Small intestine (tissue), 7 donors: Measurements from ENCODE around the gene PTPN13. TPM values are rescaled to one million over a fixed set of nuclear protein-coding genes. Genes with fewer than 3 reads are reported as not detected.

ENCODE experiments used
- DNase-seq, 2 donors: peaks; one replicate each; pipeline versions ENCODE4 v3.0.0 to v3.0.0-alpha.2; 2013
- FAIRE-seq: peaks from 2 replicates; lab custom pipeline; 2012; peaks lifted over from hg19 to GRCh38; lab: Jason Lieb, UNC
- H3K27ac ChIP-seq, 3 donors: one replicate each; pipeline ENCODE4 v1.5.1; 2013; ENCODE audit warnings: low read length in 2 of 3, mild to moderate bottlenecking in 2 of 3, control low read depth in 1 of 3, inconsistent platforms in 1 of 3, low read depth in 1 of 3, moderate library complexity in 1 of 3
- H3K27me3 ChIP-seq, 3 donors: one replicate each; pipeline ENCODE4 v1.6.1; 2013; ENCODE audit warnings: low read length in 3 of 3, inconsistent platforms in 1 of 3; ENCODE audit not compliant: control insufficient read depth in 3 of 3, insufficient read depth in 3 of 3
- H3K36me3 ChIP-seq, 3 donors: one replicate each; pipeline ENCODE4 v1.6.1; 2013; ENCODE audit warnings: low read length in 3 of 3, inconsistent platforms in 1 of 3, low read depth in 1 of 3, mild to moderate bottlenecking in 1 of 3, moderate library complexity in 1 of 3; ENCODE audit not compliant: control insufficient read depth in 3 of 3, insufficient read depth in 2 of 3
- H3K4me1 ChIP-seq, 3 donors: one replicate each; pipeline ENCODE4 v1.6.1; 2013; ENCODE audit warnings: low read length in 2 of 3, inconsistent platforms in 1 of 3, low read depth in 1 of 3, mild to moderate bottlenecking in 1 of 3, moderate library complexity in 1 of 3; ENCODE audit not compliant: control insufficient read depth in 3 of 3, insufficient read depth in 2 of 3
- H3K4me3 ChIP-seq, 3 donors: one replicate each; pipeline ENCODE4 v1.5.1; 2013; ENCODE audit warnings: low read length in 3 of 3, control low read depth in 1 of 3, inconsistent platforms in 1 of 3, low read depth in 1 of 3, mild to moderate bottlenecking in 1 of 3, moderate library complexity in 1 of 3
- H3K9me3 ChIP-seq, 2 donors: one replicate each; pipeline ENCODE4 v1.6.1; 2013; ENCODE audit warnings: low read depth in 1 of 2, low read length in 1 of 2; ENCODE audit not compliant: control insufficient read depth in 2 of 2, insufficient read depth in 1 of 2
- WGBS, 3 donors: extraction: QIAGEN DNeasy Blood & Tissue Kit; methylation state at CpG; one replicate each; pipeline ENCODE4 v1.1.7; 2013; 5-methylcytosine and 5-hydroxymethylcytosine counted together
- polyA plus RNA-seq, 4 donors: library from polyadenylated mRNA; stranded (reverse) in 3 of 4; unstranded in 1 of 4; fragments of 200-250 nt in 3 of 4; fragments of 120-200 nt in 1 of 4; gene quantifications; one replicate each; pipeline versions ENCODE4 v1.2.1 to v1.2.3, GENCODE V29; 2013
- donor health status: healthy with polysubstance abuse.
- donor health status: control.
- donor health status: control.
- donor health status: Bipolar disorder and iron deficiency.
- donor health status: healthy.

Gene PTPN13
- polyA plus RNA-seq, 4 donors: 0.22 to 18.2 (median 0.60) TPM

DNA sequence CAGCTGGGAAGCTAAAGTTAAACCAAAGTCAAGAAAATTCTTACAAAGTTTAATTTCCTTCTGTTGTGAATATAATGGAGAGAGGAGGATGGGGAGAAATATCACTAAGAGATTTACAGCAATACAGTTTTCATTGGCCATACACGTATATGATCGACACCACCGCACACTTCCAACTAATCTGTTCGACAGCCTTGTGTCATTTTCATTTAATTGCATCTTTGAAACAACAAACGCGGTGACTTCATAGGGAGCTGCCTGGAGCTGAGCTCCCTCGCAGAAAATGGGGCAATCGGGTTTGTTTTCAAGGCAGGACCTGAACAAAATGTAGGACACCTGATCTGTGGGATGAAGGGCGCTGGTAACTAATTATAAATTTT lies 1.3 kb downstream of the PTPN13 start:
- no peaks in the 10 kb centered on the region for H3K9me3 ChIP-seq
- peak overlapping the region in 1 of 3 donors; percentile 62 for H3K4me3 ChIP-seq
- DNase-seq (no peak), FAIRE-seq (no peak)
- 7 to 16% (median 13%) methylated on average over 9 of the region's 9 CpGs for WGBS, 3 donors
- H3K27me3 ChIP-seq: peaks cover 0 to 3% (median 0%) of the 10 kb centered on the region in 3 donors
- H3K4me1 ChIP-seq: no peaks in the 10 kb centered on the region
- H3K36me3 ChIP-seq: no peaks in the 10 kb centered on the region
- peak overlapping the region in 2 of 3 donors; percentile 24 to 72 for H3K27ac ChIP-seq

DNA sequence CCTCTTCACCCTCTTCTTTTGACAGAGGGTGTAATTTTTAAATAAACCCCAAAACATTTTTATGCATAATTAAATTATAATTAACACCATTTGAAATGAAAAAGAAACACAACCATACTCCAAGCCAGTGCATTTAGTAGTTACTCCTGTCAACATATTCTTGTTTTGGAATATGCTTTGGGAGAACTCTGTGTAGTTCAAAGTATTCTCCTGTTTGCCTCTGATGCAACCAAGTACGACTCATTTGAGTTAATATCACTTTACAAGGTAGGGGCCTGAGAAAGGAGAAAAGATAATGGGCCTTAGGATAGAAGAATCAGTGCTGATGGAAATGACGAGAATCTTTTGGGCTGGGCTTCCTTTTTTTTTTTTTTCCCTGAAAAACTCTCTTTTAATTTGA lies 2.7 kb downstream of the PTPN13 start:
- Histone ChIP-seq H3K4me3 (no peak overlapping the region), H3K9me3 (no peaks in the 10 kb centered on the region), H3K36me3 (no peaks in the 10 kb centered on the region), H3K27ac (no peak overlapping the region), H3K4me1 (no peaks in the 10 kb centered on the region), H3K27me3 (peaks cover 0 to 3% (median 0%) of the 10 kb centered on the region in 3 donors)
- 71 to 76% (median 72%) methylated on average over 2 of the region's 2 CpGs for WGBS, 3 donors
- FAIRE-seq: no peak
- no peak for DNase-seq

DNA sequence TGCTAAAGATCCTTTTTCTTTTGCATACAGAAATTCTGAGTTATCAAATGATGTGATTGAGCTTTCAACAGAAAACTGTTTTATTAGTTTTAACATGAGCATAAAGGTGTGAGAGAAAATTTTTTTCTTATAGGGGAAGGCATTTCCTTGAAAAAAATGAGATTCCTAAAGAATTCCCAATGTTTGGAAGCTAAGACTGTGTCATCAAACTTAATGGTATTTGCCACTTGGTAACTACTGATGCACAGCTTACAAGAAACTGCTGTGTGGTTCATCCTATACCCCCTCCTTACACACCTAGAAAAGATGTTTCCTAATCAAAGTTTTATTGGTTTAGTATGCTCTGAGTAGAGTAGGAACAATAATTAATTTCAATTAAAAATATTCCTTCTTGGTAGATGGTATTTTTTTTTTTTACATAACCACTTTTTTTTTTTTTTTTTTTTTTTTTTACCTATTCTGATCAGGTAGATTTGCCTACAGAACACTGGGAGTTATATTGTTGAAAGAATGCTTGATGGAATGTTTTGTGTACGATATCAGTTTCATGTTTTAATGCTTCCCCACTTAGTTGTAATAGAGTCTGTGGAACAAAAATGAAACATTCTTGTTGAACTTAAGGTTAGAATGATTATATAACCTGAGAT lies 6.0 kb downstream of the PTPN13 start:
- H3K27ac ChIP-seq: no peak overlapping the region
- DNase-seq (no peak), FAIRE-seq (no peak)
- no peak overlapping the region for H3K4me3 ChIP-seq
- 89 to 92% (median 90%) methylated on average over 1 of the region's 1 CpG for WGBS, 3 donors
- no peaks in the 10 kb centered on the region for H3K4me1 ChIP-seq
- no peaks in the 10 kb centered on the region for H3K9me3 ChIP-seq
- H3K36me3 ChIP-seq: no peaks in the 10 kb centered on the region
- peaks cover 0 to 3% (median 0%) of the 10 kb centered on the region in 3 donors for H3K27me3 ChIP-seq

DNA sequence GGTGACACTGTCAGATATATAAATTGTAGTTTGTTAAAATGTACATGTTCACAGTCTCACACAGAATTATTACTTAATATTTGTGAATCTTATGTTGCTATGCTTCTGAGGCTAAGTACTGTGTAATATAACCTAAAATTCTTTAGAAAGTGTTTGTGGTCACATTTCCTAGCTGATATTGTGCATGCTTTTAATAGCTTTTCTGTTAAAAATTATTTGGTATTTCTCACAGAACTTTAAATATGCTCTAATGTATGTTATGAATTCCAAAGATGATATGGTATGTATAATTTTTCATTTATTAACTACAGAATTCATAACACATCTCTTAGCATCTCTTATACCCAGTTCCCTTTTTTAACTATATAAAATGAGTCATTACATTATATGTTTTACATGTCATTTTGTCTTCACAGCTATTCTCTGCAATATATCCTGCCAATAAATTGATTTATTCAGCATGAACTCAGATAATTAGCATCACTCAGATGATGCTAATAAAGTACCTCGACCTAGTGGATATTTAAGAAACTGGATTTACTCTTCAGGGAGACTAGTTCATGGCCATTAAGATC lies 9.3 kb downstream of the PTPN13 start:
- FAIRE-seq (peak; percentile 10), DNase-seq (no peak)
- H3K27me3 ChIP-seq: no peaks in the 10 kb centered on the region
- no peaks in the 10 kb centered on the region for H3K4me1 ChIP-seq
- H3K9me3 ChIP-seq: no peaks in the 10 kb centered on the region
- WGBS, 3 donors: 63 to 83% (median 76%) methylated on average over 1 of the region's 1 CpG
- H3K27ac ChIP-seq: no peak overlapping the region
- no peak overlapping the region for H3K4me3 ChIP-seq
- no peaks in the 10 kb centered on the region for H3K36me3 ChIP-seq

DNA sequence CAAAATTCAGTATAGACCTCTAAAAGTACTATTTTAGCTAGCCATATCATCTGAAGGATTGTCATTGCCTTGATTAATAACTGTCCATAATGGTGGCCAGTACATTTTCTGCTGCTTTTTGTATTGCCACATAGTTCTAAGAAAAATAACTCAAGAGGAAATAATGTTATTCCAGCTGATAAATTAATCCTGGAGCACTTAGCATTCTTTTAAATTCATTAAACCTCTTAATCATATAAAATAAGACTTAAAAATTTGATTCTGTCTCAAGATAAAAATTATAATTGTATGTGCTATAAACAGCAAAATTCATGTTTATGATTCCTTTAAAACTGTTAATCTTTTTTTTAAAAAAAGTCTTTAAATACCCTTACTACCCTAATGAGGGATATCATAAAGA lies 12.7 kb downstream of the PTPN13 start:
- Histone ChIP-seq H3K27ac (no peak overlapping the region), H3K27me3 (no peaks in the 10 kb centered on the region), H3K4me3 (no peak overlapping the region), H3K9me3 (no peaks in the 10 kb centered on the region), H3K36me3 (no peaks in the 10 kb centered on the region), H3K4me1 (no peaks in the 10 kb centered on the region)
- FAIRE-seq (no peak), DNase-seq (no peak)

DNA sequence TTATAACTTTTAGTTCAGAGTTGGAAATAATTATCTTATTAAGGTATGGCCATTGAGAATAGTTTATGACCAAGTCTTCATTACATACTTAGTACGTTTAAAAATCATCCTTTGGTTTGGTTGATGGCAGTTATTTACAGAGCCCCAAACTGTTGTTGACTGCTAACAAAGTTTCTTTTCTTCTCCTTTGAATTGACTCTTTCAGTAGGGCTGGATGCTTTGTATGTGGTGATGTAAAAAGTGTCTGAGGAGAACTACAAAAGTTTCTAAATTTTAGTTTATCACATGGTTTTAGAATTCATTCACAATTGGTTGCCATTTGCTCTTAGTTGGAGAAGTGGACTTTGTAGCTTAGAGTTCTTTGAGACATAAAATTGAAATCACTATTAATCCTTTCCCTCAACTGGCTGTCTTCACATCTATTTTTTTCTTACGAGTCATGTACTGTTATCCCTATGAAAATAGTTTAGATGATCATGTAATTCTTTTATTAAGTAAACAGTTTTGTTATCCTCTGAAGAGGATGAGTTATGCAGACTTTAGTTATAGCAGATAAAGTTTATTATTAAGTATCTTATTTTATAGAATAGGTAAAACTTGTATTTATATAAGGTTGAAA lies 14.8 kb downstream of the PTPN13 start:
- DNase-seq (no peak), FAIRE-seq (no peak)
- WGBS, 3 donors: 78 to 87% (median 78%) methylated on average over 2 of the region's 2 CpGs
- Histone ChIP-seq H3K4me3 (no peak overlapping the region), H3K27me3 (no peaks in the 10 kb centered on the region), H3K4me1 (no peaks in the 10 kb centered on the region), H3K27ac (no peak overlapping the region), H3K36me3 (no peaks in the 10 kb centered on the region), H3K9me3 (no peaks in the 10 kb centered on the region)

DNA sequence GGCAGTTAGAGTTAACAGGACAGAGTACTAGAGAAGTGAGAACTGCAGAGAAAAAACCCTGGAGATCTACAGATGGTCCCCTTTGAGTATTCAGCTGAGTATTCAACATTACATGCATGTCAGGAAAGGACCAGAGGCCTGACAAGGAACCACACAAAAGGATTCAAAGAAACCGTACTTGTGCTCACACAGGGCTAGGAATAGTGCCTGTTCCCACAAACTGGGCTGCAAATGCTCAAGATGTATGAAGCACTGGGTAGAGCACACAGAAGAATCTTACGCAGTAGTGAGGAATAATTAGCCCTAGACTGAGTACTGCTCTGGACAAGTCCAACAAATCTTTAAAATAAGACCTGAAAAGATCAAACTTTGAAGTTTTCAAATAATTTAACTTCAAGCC lies 17.6 kb downstream of the PTPN13 start:
- H3K27me3 ChIP-seq: no peaks in the 10 kb centered on the region
- no peaks in the 10 kb centered on the region for H3K4me1 ChIP-seq
- FAIRE-seq (no peak), DNase-seq (no peak)
- H3K36me3 ChIP-seq: no peaks in the 10 kb centered on the region
- H3K4me3 ChIP-seq: no peak overlapping the region
- no peak overlapping the region for H3K27ac ChIP-seq
- 88 to 89% (median 89%) methylated on average over 2 of the region's 2 CpGs for WGBS, 3 donors
- H3K9me3 ChIP-seq: no peaks in the 10 kb centered on the region

GRCh38 chr4:86613734-86614133 lies 19.6 kb downstream of the PTPN13 start:
- H3K9me3 ChIP-seq: no peaks in the 10 kb centered on the region
- 74 to 85% (median 77%) methylated on average over 2 of the region's 2 CpGs for WGBS, 3 donors
- H3K4me3 ChIP-seq: no peak overlapping the region
- no peaks in the 10 kb centered on the region for H3K4me1 ChIP-seq
- no peaks in the 10 kb centered on the region for H3K36me3 ChIP-seq
- FAIRE-seq (no peak), DNase-seq (no peak)
- no peaks in the 10 kb centered on the region for H3K27me3 ChIP-seq
- no peak overlapping the region for H3K27ac ChIP-seq
